Nephron (organoid): Measurements from ENCODE around the gene ULK3.

Experiments
- H3K27ac Mint-ChIP-seq, 3 experiments: 2 replicates each; pipeline ENCODE4 v1.8.0; 2020; ENCODE audit warnings: mixed read lengths in 3 of 3, mild to moderate bottlenecking in 2 of 3, moderate library complexity in 1 of 3
- H3K27me3 Mint-ChIP-seq: 2 replicates; pipeline ENCODE4 v1.8.0; 2021; ENCODE audit warnings: low read depth, mild to moderate bottlenecking, moderate library complexity, mixed read lengths
- H3K36me3 Mint-ChIP-seq: 2 replicates; pipeline ENCODE4 v1.8.0; 2020; ENCODE audit warnings: low read depth, mixed read lengths
- H3K4me1 Mint-ChIP-seq: 2 replicates; pipeline ENCODE4 v1.8.0; 2020; ENCODE audit warnings: mixed read lengths
- H3K4me3 Mint-ChIP-seq, 3 experiments: 2 replicates each; pipeline ENCODE4 v1.8.0; 2020; ENCODE audit warnings: mild to moderate bottlenecking in 3 of 3, mixed read lengths in 3 of 3, moderate library complexity in 2 of 3
- H3K9me3 Mint-ChIP-seq: 2 replicates; pipeline ENCODE4 v1.8.0; 2020; ENCODE audit warnings: mixed read lengths
- CTCF ChIP-seq, 3 experiments: fragments of 200-600 bp; sonication (generic); IDR thresholded peaks; one replicate each; pipeline ENCODE4 v1.5.0; 2021; ENCODE audit warnings: antibody characterized with exemption in 3 of 3; ENCODE audit not compliant: unreplicated experiment in 3 of 3

ULK3 gene

DNA sequence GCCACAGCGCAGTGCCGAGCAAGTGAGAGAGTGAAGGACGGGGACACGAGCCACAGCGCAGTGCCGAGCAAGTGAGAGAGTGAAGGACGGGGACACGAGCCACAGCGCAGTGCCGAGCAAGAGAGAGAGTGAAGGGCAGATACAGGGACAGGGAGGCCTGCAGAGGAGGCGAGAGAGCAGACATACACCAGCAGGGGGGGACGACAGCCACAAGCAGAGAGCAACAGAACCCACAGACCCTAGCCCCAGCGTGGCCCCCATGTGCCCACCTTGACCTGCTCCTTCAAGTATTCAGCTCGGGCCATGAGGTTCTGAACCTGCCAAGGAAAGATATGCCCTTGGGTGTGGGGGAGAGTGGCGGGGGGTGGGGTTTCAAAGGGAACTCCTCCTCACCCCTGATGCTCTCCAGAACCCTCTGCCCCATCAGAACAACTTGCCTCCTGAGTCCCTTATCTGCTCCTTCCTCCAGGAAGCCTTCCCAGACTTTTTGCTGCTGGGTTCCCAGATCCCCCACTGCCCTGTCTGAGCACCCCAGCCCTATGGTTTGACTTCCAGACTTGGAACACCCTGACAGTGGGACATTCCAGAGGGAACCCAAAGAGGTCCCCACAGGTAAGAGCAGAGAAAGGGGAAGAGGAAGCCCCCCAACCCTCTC lies 5.3 kb downstream of the ULK3 start:
- Mint-ChIP-seq H3K4me3 (no peak overlapping the region), H3K9me3 (no peaks in the 10 kb centered on the region), H3K4me1 (peaks cover 11% of the 10 kb centered on the region), H3K36me3 (peaks cover 11% of the 10 kb centered on the region), H3K27me3 (no peaks in the 10 kb centered on the region), H3K27ac (no peak overlapping the region)
- no peak for TF ChIP-seq CTCF (IDR thresholded peaks at IDR 0.05; ENCODE audit: unreplicated experiment in 3 of 3)

DNA sequence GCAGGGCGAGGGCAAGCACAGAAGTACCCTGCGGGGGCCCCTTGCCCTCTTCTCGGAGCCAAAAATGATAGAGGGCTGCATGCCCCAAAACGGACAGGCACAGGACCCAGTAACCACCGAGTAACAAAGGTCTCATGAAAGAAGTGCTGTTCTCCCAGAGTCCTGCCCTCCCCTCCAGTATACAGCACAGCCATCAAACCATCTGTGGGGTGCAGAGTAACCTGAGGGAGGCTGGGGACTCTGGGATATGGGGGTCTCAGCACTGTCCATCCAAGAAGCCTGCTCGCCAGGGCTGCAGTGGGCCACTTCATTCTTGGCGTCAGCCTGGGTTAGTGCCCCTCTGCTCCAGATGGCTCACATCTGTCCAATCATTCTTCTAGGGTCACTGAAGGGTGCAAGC lies 6.1 kb downstream of the ULK3 start:
- Mint-ChIP-seq H3K27me3 (no peaks in the 10 kb centered on the region), H3K4me3 (no peak overlapping the region), H3K9me3 (no peaks in the 10 kb centered on the region), H3K36me3 (peaks cover 11% of the 10 kb centered on the region), H3K27ac (no peak overlapping the region), H3K4me1 (peaks cover 7% of the 10 kb centered on the region)
- no peak for TF ChIP-seq CTCF (IDR thresholded peaks at IDR 0.05; ENCODE audit: unreplicated experiment in 3 of 3)

DNA sequence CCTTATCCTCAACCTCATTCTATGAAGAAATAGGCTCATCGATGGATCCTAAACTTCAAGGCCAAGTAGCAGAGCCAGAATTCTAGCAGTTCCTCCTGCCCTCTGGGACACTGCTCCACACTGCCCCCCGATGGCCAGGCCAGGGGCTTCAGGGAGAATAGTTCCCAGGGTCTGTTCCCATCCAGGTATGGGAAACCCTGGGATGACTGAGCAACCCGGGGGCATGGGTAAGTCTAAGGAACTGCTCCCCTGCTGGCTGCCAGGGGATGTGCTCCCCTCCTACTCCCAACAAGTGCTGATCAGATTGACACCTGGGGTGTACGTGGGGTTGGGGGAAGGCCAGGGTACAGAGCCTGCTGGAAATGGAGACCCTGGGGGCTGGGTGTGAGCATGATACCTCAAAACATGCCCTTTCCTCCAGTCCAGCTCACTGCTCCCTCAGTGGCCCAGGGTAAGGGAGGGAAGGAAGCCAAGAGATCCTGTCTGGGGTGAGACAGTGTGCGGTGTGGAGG lies 7.6 kb downstream of the ULK3 start:
- Mint-ChIP-seq H3K27me3 (peaks cover 4% of the 10 kb centered on the region), H3K4me3 (no peak overlapping the region), H3K36me3 (peaks cover 8% of the 10 kb centered on the region), H3K4me1 (no peaks in the 10 kb centered on the region), H3K27ac (no peak overlapping the region), H3K9me3 (no peaks in the 10 kb centered on the region)
- peak; percentile 49 to 60 (median 57) for TF ChIP-seq CTCF (IDR thresholded peaks at IDR 0.05; ENCODE audit: unreplicated experiment in 3 of 3)

- Mint-ChIP-seq H3K27me3 (peaks cover 21% of the 10 kb centered on the region), H3K36me3 (peaks cover 4% of the 10 kb centered on the region), H3K4me1 (no peaks in the 10 kb centered on the region), H3K27ac (no peak overlapping the region), H3K9me3 (no peaks in the 10 kb centered on the region), H3K4me3 (no peak overlapping the region)
- TF ChIP-seq CTCF (IDR thresholded peaks at IDR 0.05; ENCODE audit: unreplicated experiment in 3 of 3), result no peak
Measured at GRCh38 chr15:74833376-74834107, 9.4 kb downstream of the ULK3 start.

GRCh38 chr15:74832826-74833225 lies 10.1 kb downstream of the ULK3 start:
- peaks cover 4% of the 10 kb centered on the region for H3K36me3 Mint-ChIP-seq
- no peak overlapping the region for H3K27ac Mint-ChIP-seq
- H3K27me3 Mint-ChIP-seq, result peaks cover 26% of the 10 kb centered on the region
- H3K4me1 Mint-ChIP-seq, result no peaks in the 10 kb centered on the region
- H3K4me3 Mint-ChIP-seq, result no peak overlapping the region
- no peaks in the 10 kb centered on the region for H3K9me3 Mint-ChIP-seq
- TF ChIP-seq CTCF (IDR thresholded peaks at IDR 0.05; ENCODE audit: unreplicated experiment in 3 of 3), result no peak
